ENCODE measurements around the gene HBG1. TPM values are rescaled to one million over a fixed set of nuclear protein-coding genes. Genes with fewer than 3 reads are reported as not detected.

The HBG1 gene
- total and polyA plus RNA-seq, 8 donors: 6.2 TPM; not detected in 7

DNA sequence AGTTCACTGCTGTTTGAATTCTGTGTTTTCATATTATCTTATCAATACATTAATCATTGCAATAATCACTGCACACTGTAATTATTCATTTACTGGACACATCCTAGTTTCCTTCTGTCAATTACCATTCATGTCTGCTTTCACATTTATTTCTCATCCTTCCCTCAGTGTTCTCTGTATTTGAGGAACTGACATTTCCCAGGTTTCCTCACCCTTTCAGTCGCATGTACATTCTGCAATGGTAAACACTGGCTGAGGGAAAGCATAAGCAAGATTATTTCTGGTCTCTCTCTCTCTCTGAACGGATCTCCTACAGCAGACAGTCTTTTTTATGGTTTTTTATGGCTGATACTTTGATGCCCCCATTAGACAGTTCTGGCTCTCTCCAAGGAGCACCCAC is 11.2 kb downstream of the HBG1 start:
- WGBS, 5 donors: 29 to 46% (median 37%) methylated on average over 2 of the region's 2 CpGs
- TF ChIP-seq, protein P1, sequence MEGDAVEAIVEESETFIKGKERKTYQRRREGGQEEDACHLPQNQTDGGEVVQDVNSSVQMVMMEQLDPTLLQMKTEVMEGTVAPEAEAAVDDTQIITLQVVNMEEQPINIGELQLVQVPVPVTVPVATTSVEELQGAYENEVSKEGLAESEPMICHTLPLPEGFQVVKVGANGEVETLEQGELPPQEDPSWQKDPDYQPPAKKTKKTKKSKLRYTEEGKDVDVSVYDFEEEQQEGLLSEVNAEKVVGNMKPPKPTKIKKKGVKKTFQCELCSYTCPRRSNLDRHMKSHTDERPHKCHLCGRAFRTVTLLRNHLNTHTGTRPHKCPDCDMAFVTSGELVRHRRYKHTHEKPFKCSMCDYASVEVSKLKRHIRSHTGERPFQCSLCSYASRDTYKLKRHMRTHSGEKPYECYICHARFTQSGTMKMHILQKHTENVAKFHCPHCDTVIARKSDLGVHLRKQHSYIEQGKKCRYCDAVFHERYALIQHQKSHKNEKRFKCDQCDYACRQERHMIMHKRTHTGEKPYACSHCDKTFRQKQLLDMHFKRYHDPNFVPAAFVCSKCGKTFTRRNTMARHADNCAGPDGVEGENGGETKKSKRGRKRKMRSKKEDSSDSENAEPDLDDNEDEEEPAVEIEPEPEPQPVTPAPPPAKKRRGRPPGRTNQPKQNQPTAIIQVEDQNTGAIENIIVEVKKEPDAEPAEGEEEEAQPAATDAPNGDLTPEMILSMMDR (IDR thresholded peaks at IDR 0.05): no peak
- TF ChIP-seq POLR2AphosphoS5 (IDR thresholded peaks at IDR 0.05): no peak
- no peak for TF ChIP-seq EP300 (IDR thresholded peaks at IDR 0.05)
- TF ChIP-seq POLR2A (IDR thresholded peaks at IDR 0.05): no peak
- no peak for DNase-seq
- no peak overlapping the region for H3K4me3 ChIP-seq
- H3K27ac ChIP-seq: no peak overlapping the region
- H3K4me1 ChIP-seq: no peaks in the 10 kb centered on the region
- intact Hi-C loops (cut with DNase I; ENCODE audit: low total_unique reads): no loop called here
- no peaks in the 10 kb centered on the region for H3K36me3 ChIP-seq
- no peaks in the 10 kb centered on the region for H3K9me3 ChIP-seq
- no peaks in the 10 kb centered on the region for H3K27me3 ChIP-seq

- intact Hi-C loops (cut with DNase I; ENCODE audit: low total_unique reads): no loop called here
- Histone ChIP-seq H3K27ac (no peak overlapping the region), H3K36me3 (no peaks in the 10 kb centered on the region), H3K27me3 (no peaks in the 10 kb centered on the region), H3K9me3 (no peaks in the 10 kb centered on the region), H3K4me3 (no peak overlapping the region), H3K4me1 (no peaks in the 10 kb centered on the region)
- no peak for TF ChIP-seq EP300 (IDR thresholded peaks at IDR 0.05)
- DNase-seq: no peak
- WGBS, 5 donors: 42 to 95% (median 77%) methylated on average over 2 of the region's 2 CpGs
Measured at GRCh38 chr11:5237420-5237819, 12.2 kb downstream of the HBG1 start.

DNA sequence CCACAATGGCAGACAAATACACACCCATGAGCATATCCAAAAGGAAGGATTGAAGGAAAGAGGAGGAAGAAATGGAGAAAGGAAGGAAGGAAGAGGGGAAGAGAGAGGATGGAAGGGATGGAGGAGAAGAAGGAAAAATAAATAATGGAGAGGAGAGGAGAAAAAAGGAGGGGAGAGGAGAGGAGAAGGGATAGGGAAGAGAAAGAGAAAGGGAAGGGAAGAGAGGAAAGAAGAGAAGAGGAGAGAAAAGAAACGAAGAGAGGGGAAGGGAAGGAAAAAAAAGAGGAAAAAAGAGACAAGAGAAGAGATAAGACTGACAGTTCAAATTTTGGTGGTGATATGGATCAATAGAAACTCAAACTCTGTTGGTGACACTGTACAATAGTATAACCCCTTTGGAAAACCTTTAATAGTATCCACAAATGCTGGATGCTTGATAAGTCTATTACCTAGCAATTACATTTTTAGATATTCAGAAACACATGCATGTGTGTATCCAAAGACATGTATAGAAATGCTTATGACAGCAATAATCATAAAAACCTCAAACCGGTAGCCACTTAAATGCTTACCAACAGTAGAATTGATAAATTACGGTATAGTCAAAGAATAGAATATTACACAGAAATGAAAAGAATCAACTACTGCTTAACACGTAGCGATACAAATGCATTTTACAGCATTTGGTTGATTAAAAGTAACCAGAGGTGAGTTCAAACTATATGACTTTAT is 14.1 kb downstream of the HBG1 start:
- TF ChIP-seq POLR2AphosphoS5 (IDR thresholded peaks at IDR 0.05) (no peak), POLR2A (IDR thresholded peaks at IDR 0.05) (no peak), EP300 (IDR thresholded peaks at IDR 0.05) (no peak)
- TF ChIP-seq, protein P1 (IDR thresholded peaks at IDR 0.05): no peak

GRCh38 chr11:5234381-5234834 is 15.2 kb downstream of the HBG1 start, which contains the start of gene HBD:
HBD (minus strand) TSS chr11:5234483; CDS start chr11:5234433, 50 bp downstream.
- intact Hi-C loops (cut with DNase I; ENCODE audit: low total_unique reads): no loop called here
- TF ChIP-seq, protein P1 (IDR thresholded peaks at IDR 0.05): no peak
- TF ChIP-seq EP300 (IDR thresholded peaks at IDR 0.05) (no peak), POLR2A (IDR thresholded peaks at IDR 0.05) (no peak), POLR2AphosphoS5 (IDR thresholded peaks at IDR 0.05) (no peak)
- H3K36me3 ChIP-seq: no peaks in the 10 kb centered on the region
- H3K9me3 ChIP-seq: no peaks in the 10 kb centered on the region
- no peaks in the 10 kb centered on the region for H3K4me1 ChIP-seq
- DNase-seq: no peak
- 10 to 30% (median 25%) methylated on average over 2 of the region's 2 CpGs for WGBS, 5 donors
- no peak within 1 kb of the TSS for H3K4me3 ChIP-seq
- H3K27me3 ChIP-seq: no peaks in the 10 kb centered on the region
- H3K27ac ChIP-seq: no peak within 1 kb of the TSS

More for the DNA sequence above, 14.1 kb downstream of the HBG1 start:
- intact Hi-C loops (cut with DNase I; ENCODE audit: low total_unique reads): no loop called here
- Histone ChIP-seq H3K27me3 (no peaks in the 10 kb centered on the region), H3K36me3 (no peaks in the 10 kb centered on the region), H3K4me3 (no peak overlapping the region), H3K9me3 (no peaks in the 10 kb centered on the region), H3K4me1 (no peaks in the 10 kb centered on the region), H3K27ac (no peak overlapping the region)
- DNase-seq: no peak
- WGBS, 5 donors: 82 to 89% (median 88%) methylated on average over 5 of the region's 5 CpGs

- Histone ChIP-seq H3K9me3 (no peaks in the 10 kb centered on the region), H3K4me1 (no peaks in the 10 kb centered on the region), H3K27me3 (no peaks in the 10 kb centered on the region), H3K27ac (no peak overlapping the region), H3K4me3 (no peak overlapping the region), H3K36me3 (no peaks in the 10 kb centered on the region)
- intact Hi-C loops (cut with DNase I; ENCODE audit: low total_unique reads): no loop called here
- TF ChIP-seq POLR2A (IDR thresholded peaks at IDR 0.05) (no peak), EP300 (IDR thresholded peaks at IDR 0.05) (no peak), POLR2AphosphoS5 (IDR thresholded peaks at IDR 0.05) (no peak)
- TF ChIP-seq, protein P1 (IDR thresholded peaks at IDR 0.05): no peak
- no peak for DNase-seq
- 78 to 86% (median 84%) methylated on average over 1 of the region's 1 CpG for WGBS, 5 donors
Measured at GRCh38 chr11:5233307-5233706, 16.4 kb downstream of the HBG1 start.
